ENCODE results near the gene MAP3K8. TPM values are rescaled to one million over a fixed set of nuclear protein-coding genes. Genes with fewer than 3 reads are reported as not detected.

MAP3K8 gene
- total and polyA plus RNA-seq, 10 of the 15 experiments (the other 5 are each of a cell fraction or from before 2014, with no cell fraction given) = 25.5 to 115 (median 40.2) TPM

DNA sequence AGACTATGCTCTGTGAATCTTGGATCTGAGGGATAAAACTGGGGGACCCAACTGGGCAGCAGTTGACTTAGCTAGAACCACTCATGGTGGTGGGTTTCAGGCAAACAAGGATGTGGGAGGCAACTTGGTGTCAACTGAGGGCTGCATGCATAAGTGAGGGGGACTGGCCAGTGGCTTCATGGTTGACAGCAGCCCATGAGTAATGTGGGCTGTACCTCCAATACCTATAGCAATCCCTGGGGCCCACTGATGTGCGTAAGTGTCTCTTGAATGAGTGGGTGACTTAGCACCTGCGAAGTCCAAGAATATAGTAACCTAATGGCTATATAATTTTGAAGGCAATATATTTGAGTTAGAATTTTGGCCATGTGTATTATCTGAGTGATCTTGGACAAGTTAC, 13.7 kb upstream of the MAP3K8 start (continued):
- TF ChIP-seq YBX1 (IDR thresholded peaks at IDR 0.05) (no peak), MTA2 (IDR thresholded peaks at IDR 0.05; ENCODE audit: low read depth) (peak; percentile 87; the same call in 1 of the 2 replicates), HDGF (IDR thresholded peaks at IDR 0.05) (no peak), MEF2B (IDR thresholded peaks at IDR 0.05; ENCODE audit: partially characterized antibody, poor library complexity, severe bottlenecking) (peak; percentile 94), ZZZ3 (IDR thresholded peaks at IDR 0.05; ENCODE audit: control insufficient read depth, insufficient read length, low read depth) (no peak), YY1 (IDR thresholded peaks at IDR 0.05; ENCODE audit: low read depth, low read length) (no peak), FOXM1 (IDR thresholded peaks at IDR 0.05; ENCODE audit: low read depth, low read length) (peak; percentile 83; the same call in 1 of the 2 replicates), CHD2 (IDR thresholded peaks at IDR 0.05; ENCODE audit: borderline replicate concordance, low read depth, low read length) (peak; percentile 63; the same call in 1 of the 2 replicates), ASH2L (IDR thresholded peaks at IDR 0.05; ENCODE audit: borderline replicate concordance, low read depth) (no peak), TBL1XR1 (IDR thresholded peaks at IDR 0.05; ENCODE audit: low read depth, low read length) (no peak), MEF2A (IDR thresholded peaks at IDR 0.05; ENCODE audit: insufficient read depth, low read depth, low read length) (0 out of 2 replicates have a peak, but pooled peaks have one; percentile 40), SIN3A (IDR thresholded peaks at IDR 0.05; ENCODE audit: low read depth, low read length) (no peak), NFIC (IDR thresholded peaks at IDR 0.05; ENCODE audit: low read depth, low read length) (peak; percentile 89), BCL11A (IDR thresholded peaks at IDR 0.05; ENCODE audit: low read depth, low read length) (peak; percentile 88), BACH1 (IDR thresholded peaks at IDR 0.05; ENCODE audit: borderline replicate concordance) (peak; percentile 53; the same call in 1 of the 2 replicates), CBX5 (IDR thresholded peaks at IDR 0.05; ENCODE audit: low read depth) (no peak), CHD1 (IDR thresholded peaks at IDR 0.05; ENCODE audit: low read depth, low read length) (no peak), CREM (IDR thresholded peaks at IDR 0.05; ENCODE audit: low read depth) (peak; percentile 87), PAX8 (IDR thresholded peaks at IDR 0.05) (no peak), HCFC1 (IDR thresholded peaks at IDR 0.05; ENCODE audit: low read length) (no peak), KLF5 (IDR thresholded peaks at IDR 0.05; ENCODE audit: partially characterized antibody) (no peak), RUNX3 (IDR thresholded peaks at IDR 0.05; ENCODE audit: low read length) (peak; percentile 85), ATF7 (IDR thresholded peaks at IDR 0.05; ENCODE audit: low read depth) (peak; percentile 84), SRF (IDR thresholded peaks at IDR 0.05; ENCODE audit: low read depth in 2 of 2, low read length in 2 of 2) (no peak), SREBF1 (IDR thresholded peaks at IDR 0.05; ENCODE audit: low read length) (no peak), ZBED1 (IDR thresholded peaks at IDR 0.05; ENCODE audit: borderline replicate concordance) (peak; percentile 75; the same call in 1 of the 2 replicates), TCF7 (IDR thresholded peaks at IDR 0.05; ENCODE audit: borderline replicate concordance) (0 out of 2 replicates have a peak, but pooled peaks have one; percentile 27), ZNF687 (IDR thresholded peaks at IDR 0.05) (peak; percentile 54; the same call in 1 of the 2 replicates), NRF1 (conservative IDR thresholded peaks at IDR 0.05; ENCODE audit: low read depth, low read length) (no peak), STAT1 (conservative IDR thresholded peaks at IDR 0.05) (no peak), ZNF622 (IDR thresholded peaks at IDR 0.05) (no peak)
- TF ChIP-seq, protein P1, sequence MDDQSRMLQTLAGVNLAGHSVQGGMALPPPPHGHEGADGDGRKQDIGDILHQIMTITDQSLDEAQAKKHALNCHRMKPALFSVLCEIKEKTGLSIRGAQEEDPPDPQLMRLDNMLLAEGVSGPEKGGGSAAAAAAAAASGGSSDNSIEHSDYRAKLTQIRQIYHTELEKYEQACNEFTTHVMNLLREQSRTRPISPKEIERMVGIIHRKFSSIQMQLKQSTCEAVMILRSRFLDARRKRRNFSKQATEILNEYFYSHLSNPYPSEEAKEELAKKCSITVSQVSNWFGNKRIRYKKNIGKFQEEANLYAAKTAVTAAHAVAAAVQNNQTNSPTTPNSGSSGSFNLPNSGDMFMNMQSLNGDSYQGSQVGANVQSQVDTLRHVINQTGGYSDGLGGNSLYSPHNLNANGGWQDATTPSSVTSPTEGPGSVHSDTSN (IDR thresholded peaks at IDR 0.05; ENCODE audit: insufficient replicate concordance, low read depth, low read length) = peak; percentile 64
